ENCODE results near the gene ADH1C. TPM values are rescaled to one million over a fixed set of nuclear protein-coding genes. Genes with fewer than 3 reads are reported as not detected.

ADH1C gene
- total RNA-seq, 1 experiment from 2014 or later, result not detected

DNA sequence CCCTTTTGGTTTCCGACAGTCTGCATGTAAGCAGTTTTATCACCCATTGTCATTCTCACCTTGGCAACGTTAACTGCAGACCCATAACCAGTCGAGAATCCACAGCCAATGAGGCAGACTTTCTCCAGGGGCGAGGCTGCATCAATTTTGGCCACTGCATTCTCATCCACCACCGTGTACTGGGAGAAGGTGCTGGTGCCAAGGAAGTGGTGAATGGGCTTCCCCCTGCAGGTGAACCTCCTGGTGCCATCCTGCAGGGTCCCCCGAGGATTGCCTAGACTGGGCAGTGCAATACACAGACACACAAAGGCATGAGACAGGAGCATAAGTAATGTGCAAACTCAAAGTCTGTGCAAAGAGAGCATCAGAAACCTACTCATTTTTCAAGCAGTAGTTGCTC, 36.7 kb downstream of the ADH1C start:
- no peak for DNase-seq (ENCODE audit: low spot score)
- in situ Hi-C loops (cut with HindIII; ENCODE audit: low sequenced_read_pairs), result no loop called here

DNA sequence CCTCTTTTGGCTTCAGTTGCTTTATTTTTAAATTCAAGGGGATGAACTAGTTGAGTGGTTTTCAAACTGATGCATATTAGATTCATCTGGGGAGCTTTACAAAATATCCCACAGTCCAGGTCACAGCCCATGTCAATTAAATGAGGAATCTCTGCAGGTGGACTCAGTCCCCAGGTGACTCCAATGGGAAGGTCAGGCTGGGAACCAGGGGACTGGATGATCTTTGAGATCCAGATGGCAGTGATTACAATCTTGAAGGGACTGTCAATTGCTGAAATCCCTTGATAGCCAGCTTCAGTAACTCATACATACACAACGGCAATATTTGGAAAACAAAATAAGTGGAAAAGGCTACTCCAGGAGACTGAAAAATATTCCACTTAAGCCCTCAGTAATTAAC, 38.3 kb downstream of the ADH1C start:
- in situ Hi-C loops (cut with HindIII; ENCODE audit: low sequenced_read_pairs), result no loop called here
- no peak for DNase-seq (ENCODE audit: low spot score)

DNA sequence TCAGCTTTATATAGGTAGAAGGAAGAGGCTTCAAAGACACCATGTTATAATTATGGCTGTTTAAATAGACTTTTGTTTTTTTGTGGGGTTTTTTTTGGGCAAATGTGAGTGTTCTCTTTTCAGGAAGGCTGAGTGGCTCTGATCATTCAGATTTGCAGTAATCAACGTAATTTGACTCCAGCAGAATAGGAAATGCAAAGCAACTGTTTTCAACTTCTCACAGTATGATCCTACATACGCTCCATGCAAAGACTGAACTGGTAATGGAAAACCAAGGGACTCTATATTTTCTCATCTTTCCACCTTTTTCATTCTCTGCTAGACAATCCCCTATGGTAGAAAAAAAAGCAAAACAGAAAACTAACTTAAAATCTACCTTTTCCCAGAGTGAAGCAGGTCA, 42.2 kb downstream of the ADH1C start:
- in situ Hi-C loops (cut with HindIII; ENCODE audit: low sequenced_read_pairs), result no loop called here
- no peak for DNase-seq (ENCODE audit: low spot score)

DNA sequence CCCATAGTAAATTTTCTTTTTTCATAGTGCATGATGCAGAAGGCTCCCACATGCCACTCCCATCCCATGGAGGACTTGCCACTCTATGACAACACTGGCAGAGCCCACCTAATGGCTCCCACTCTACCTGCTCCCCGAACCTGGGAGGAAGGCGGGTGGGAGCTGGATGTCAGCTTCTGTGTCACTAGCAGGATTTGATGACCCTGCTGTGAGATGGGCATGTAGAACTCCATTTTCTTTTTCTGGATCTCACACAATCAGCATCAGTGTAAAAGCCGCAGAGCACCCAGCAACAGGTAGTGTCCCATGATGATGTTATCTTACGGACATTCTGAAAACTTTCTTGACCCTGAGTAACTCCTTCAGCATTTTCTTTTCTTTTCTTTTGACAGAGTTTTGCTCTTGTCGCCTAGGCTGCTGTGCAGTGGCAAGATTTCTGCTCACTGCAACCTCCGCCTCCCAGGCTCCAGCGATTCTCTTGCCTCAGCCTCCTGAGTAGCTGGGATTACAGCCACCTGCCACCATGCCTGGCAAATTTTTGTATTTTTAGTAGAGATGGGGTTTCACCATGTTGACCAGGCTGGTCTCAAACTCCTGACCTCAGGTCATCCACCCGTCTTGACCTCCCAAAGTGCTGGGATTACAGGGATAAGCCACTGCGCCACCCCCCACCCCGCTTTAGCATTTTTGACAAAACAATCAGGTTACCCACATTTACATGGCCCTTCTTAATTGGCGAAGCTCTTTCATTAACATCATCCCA, 46.7 kb downstream of the ADH1C start:
- no peak for DNase-seq (ENCODE audit: low spot score)
- in situ Hi-C loops (cut with HindIII; ENCODE audit: low sequenced_read_pairs), result no loop called here

DNA sequence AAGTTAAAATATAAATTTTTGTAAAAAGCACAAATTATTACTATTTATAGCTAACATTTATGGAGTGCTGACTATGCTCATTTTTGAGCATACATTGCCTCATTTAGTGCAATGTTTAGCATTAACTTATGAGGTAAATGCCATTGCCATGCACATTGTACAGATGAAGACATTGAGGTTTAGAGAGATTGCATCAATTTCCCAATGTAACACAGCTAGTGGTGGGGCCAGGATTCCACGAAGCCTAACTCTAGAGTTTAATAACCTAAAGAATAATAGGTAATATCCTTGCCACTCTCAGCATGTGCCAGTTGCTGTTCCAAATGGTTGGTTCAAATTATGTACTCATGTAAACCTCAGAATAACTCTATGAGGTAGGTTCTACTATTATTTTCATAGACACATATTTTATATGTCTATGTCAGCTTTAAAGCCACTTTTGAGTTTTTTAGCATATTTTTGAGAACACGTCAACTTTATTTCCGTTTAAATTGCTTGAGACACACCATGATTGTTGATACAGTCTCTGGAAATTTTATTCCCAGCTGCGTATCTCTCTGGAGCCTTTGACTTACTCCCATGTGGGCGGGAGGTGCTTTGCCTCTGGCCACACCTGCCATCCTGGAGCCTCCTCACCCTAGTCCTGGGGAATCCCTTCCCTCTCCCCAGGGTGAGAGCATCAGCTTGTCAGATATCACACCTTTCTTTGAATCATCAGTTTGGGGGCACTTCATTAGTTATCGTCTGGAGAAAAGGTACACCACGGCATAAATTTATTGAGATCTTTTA, 51.0 kb downstream of the ADH1C start:
- in situ Hi-C loops (cut with HindIII; ENCODE audit: low sequenced_read_pairs), result no loop called here
- DNase-seq (ENCODE audit: low spot score), result no peak

DNA sequence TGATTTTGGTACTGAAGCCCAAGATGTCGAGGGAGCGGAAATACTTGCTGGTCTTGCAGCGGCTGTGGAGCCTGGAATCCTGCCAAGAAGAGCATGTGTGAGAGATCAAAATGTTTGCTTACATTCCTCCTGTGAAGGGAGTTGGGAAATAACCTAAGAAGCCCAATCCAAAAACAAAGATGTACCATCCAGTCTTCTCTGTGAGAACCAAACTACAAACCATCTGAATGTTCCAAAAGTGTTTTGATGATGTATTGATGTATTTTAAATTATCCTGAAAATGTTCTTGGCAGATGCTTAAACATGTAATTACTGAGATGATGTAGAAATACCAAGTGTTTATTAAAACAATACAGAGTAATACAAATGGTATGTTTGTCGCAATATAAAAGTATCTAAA, 51.6 kb downstream of the ADH1C start:
- DNase-seq (ENCODE audit: low spot score), result peak; percentile 36
- in situ Hi-C loops (cut with HindIII; ENCODE audit: low sequenced_read_pairs), result no loop called here

DNA sequence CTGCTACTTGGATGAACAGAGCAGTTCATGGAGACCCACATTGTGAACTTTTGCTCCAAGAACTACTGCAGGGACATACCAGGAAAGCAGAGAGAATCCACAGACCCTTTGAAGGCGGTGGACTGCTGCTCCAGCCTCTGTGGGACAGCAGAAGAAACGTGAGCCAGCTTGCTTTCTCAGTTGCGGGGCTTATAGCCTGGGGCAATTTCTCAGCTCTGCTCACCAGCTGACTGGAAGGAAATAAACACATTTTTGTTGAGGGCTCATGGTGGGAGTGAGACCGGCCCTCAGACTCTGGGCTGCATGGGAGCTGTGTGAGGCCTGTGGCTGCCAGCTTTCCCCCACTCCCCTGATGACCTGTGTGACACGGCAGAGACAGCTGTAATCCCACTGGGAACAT, 59.2 kb downstream of the ADH1C start:
- in situ Hi-C loops (cut with HindIII; ENCODE audit: low sequenced_read_pairs), result loop anchor here (10.0 kb wide), 1 partner anchor 91 kb away; no protein-coding TSS in a partner anchor
- DNase-seq (ENCODE audit: low spot score), result no peak

DNA sequence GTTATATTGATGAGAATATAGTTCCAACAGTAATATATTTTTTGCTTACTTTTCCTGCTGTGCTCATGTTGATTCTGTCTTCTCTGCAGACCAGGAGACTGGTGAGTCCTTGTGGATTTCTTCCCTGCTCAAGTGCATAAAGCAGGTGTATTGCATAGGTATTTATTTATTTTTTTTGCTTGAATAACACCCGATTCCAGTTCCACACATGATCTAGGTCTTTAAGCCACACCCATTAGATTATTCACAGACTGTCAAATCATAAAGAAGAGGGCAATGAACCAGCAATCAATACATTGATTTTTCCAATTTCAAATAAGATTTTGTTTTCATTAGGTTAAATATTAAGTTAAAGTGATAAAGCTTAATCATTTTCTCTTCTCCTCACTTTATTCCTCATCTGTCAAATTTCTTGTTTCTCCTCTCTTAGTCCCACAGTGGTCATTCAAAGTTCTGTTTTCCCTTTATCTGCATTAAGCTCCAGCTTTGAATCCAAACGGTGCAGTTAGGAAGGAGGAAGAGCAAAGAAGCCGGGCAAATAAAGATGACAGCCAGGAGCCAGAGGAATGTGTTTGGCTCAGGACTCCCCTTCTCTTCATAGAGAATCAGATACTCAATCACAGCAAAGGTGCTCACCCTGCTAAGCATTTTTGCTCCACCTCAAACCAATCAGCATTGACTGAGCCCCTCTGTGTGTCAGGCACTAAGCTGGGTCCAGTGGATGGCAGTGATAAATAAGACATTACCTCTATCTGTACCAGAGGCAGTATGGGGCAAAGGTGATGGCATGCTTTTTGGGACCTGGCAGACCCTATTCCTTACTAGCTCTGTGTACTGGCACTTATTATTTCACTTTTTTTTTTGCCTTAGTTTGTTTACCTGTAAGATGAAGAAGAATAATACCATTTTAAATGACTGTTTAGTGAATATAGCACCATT, 61.4 kb downstream of the ADH1C start, which contains the start of gene ADH1A:
ADH1A (minus strand) TSS at position 138 of the 939 bp plus-strand sequence; CDS start at position 67, 71 bp downstream.
- in situ Hi-C loops (cut with HindIII; ENCODE audit: low sequenced_read_pairs), result loop anchor here (10.0 kb wide), 1 partner anchor 94 kb away; no protein-coding TSS in a partner anchor
- DNase-seq (ENCODE audit: low spot score), result no peak

Other genes starting within 250 kb of the ADH1C start
- gene ADH4, start 208.4 kb downstream of the ADH1C start, total RNA-seq (2014; rRNA removed; shearing (Covaris generic)), result not detected in 2 replicates
- not detected in 2 replicates for gene ADH6, start 133.5 kb downstream of the ADH1C start, total RNA-seq (2014; rRNA removed; shearing (Covaris generic))
- not detected in 2 replicates for gene ADH1A, start 61.8 kb downstream of the ADH1C start, total RNA-seq (2014; rRNA removed; shearing (Covaris generic))
- not detected in 2 replicates for gene ADH1B, start 31.3 kb downstream of the ADH1C start, total RNA-seq (2014; rRNA removed; shearing (Covaris generic))
- not detected in 2 replicates for gene ADH7, start 82.6 kb upstream of the ADH1C start, total RNA-seq (2014; rRNA removed; shearing (Covaris generic))
- gene C4orf17, start 158.3 kb upstream of the ADH1C start, total RNA-seq (2014; rRNA removed; shearing (Covaris generic)), result not detected in 2 replicates
- 4.4 and 8.4 TPM in 2 replicates for gene TRMT10A, start 211.3 kb upstream of the ADH1C start, total RNA-seq (2014; rRNA removed; shearing (Covaris generic))
- gene MTTP, start 222.1 kb upstream of the ADH1C start, total RNA-seq (2014; rRNA removed; shearing (Covaris generic)), result not detected in 2 replicates